Heart right ventricle (tissue), 16 donors: ENCODE results near the gene AHR. TPM values are rescaled to one million over a fixed set of nuclear protein-coding genes. Genes with fewer than 3 reads are reported as not detected.

Source experiments
- ATAC-seq, 8 donors: fragments of 200-7000 bp; cut with Tn5 transposase; one replicate each; pipeline ENCODE4 v1.9.1; 2020; ENCODE audit warnings: mild to moderate bottlenecking in 8 of 8, moderate library complexity in 8 of 8, moderate number of reproducible peaks in 1 of 8
- DNase-seq, 2 donors: peaks; one replicate each; pipeline ENCODE4 v3.0.0-alpha.2; 2020
- H3K27ac ChIP-seq, 10 donors: fragments of 200-600 bp; sonication (generic) in 2 of 10; one replicate each; pipeline versions ENCODE4 v1.5.0 to v1.8.0; 2020 to 2022; ENCODE audit warnings: mild to moderate bottlenecking in 3 of 10
- H3K27me3 ChIP-seq, 7 donors: fragments of 200-600 bp; one replicate each; pipeline ENCODE4 v1.8.0; 2021 to 2022; ENCODE audit warnings: mild to moderate bottlenecking in 2 of 7
- H3K36me3 ChIP-seq, 9 donors: fragments of 200-600 bp; sonication (generic) in 1 of 9; one replicate each; pipeline versions ENCODE4 v1.5.0 to v1.8.0; 2020 to 2022; ENCODE audit warnings: mild to moderate bottlenecking in 2 of 9
- H3K4me1 ChIP-seq, 9 donors: fragments of 200-600 bp; sonication (generic) in 1 of 9; one replicate each; pipeline versions ENCODE4 v1.5.0 to v1.8.0; 2020 to 2022; ENCODE audit warnings: mild to moderate bottlenecking in 4 of 9
- H3K4me3 ChIP-seq, 10 donors: fragments of 200-600 bp; sonication (generic) in 2 of 10; one replicate each; pipeline versions ENCODE4 v1.5.0 to v1.8.0; 2020 to 2022; ENCODE audit warnings: mild to moderate bottlenecking in 7 of 10, moderate library complexity in 2 of 10
- H3K9me3 ChIP-seq, 11 donors: fragments of 200-600 bp in 10 of 11; sonication (generic) in 2 of 11; one replicate each; pipeline versions ENCODE4 v1.5.0 to v1.8.0; 2013 to 2022; ENCODE audit warnings: mild to moderate bottlenecking in 2 of 11, control low read depth in 1 of 11, moderate library complexity in 1 of 11
- CTCF ChIP-seq, 9 donors: fragments of 200-600 bp; sonication (generic) in 2 of 9; IDR thresholded peaks; one replicate each; pipeline versions ENCODE4 v1.5.0 to v1.8.0; 2021 to 2022; ENCODE audit warnings: antibody characterized with exemption in 9 of 9, mild to moderate bottlenecking in 5 of 9, moderate library complexity in 1 of 9
- WGBS, 2 donors: extraction: QIAGEN DNeasy Blood & Tissue Kit; methylation state at CpG; one replicate each; pipeline ENCODE4 v1.1.7; 2013; ENCODE audit warnings: inconsistent platforms in 1 of 2; 5-methylcytosine and 5-hydroxymethylcytosine counted together
- intact Hi-C, 10 donors: fragments of 100-400 bp; cut with DNase I; formaldehyde crosslinking; loops; one replicate each; pipeline versions ENCODE4 v1.11.1 to v1.14.2; 2022
- polyA plus RNA-seq, 2 donors: library from polyadenylated mRNA; stranded (reverse); fragments of 200-250 nt; gene quantifications; one replicate each; pipeline ENCODE4 v1.2.3, GENCODE V29; 2013
- total RNA-seq, 10 donors: library from RNA; stranded (reverse); fragmentation: NEBNext Ultra II Directional in 3 of 10; extraction: Animal tissue kit (Norgen Biotek cat#: 25700) in 3 of 10; gene quantifications; one replicate each; pipeline versions ENCODE4 v1.2.1 to v1.2.4, GENCODE V29; 2021 to 2023
- donor health status: Arrhythmogenic right ventricular cardiomyopathy.
- donor health status: ischemic (EF 13 %, LVEDD 7.1; RV severe dilation, severe dysfunction).
- donor health status: healthy with polysubstance abuse.
- donor health status: DM: no; HTN: yes; CAD: no.
- donor health status: DM: no; HTN: no; CAD: no.
- donor health status: ischemic (EF 25% LVEDD 6.9; RV normal size, moderate dysfunction).
- donor health status: ischemic (EF 25% LVEDD 5.7; RV mildly dilated, moderate dysfunction).
- donor health status: healthy.
- donor health status: DM: yes; HTN: yes; CAD: no.
- donor health status: Ischemic cardiomyopathy.
- donor health status: ischemic (EF 35%, LVEDD 5.7; RV mildly dilated, moderate dysfunction).
- donor health status: nonischemic (EF 11% LVEDD 7.7; RV severe dilation, severe dysfunction).
- donor health status: DM: yes; HTN: yes; CAD: no.
- donor health status: PGD.
- donor health status: ischemic (EF 29% LVEDD 5.4; RV normal size, mild dysfunction).
- donor health status: nonischemic (EF 23%, LVEDD 6.1; RV moderate dilation, normal function).

AHR gene
- total and polyA plus RNA-seq, 12 donors = 5.3 to 52.8 (median 33.0) TPM

GRCh38 chr7:17333221-17333620, 34.8 kb downstream of the AHR start:
- Histone ChIP-seq H3K27ac (no peak overlapping the region), H3K36me3 (peaks cover 0 to 100% (median 41%) of the 10 kb centered on the region in 9 donors), H3K9me3 (peaks cover 0 to 6% (median 0%) of the 10 kb centered on the region in 11 donors), H3K4me1 (peaks cover 0 to 21% (median 3%) of the 10 kb centered on the region in 9 donors), H3K27me3 (no peaks in the 10 kb centered on the region), H3K4me3 (no peak overlapping the region)
- no peak for ATAC-seq
- no peak for DNase-seq
- no peak for TF ChIP-seq CTCF (IDR thresholded peaks at IDR 0.05)
- intact Hi-C loops = no loop called here

GRCh38 chr7:17336168-17336567, 37.7 kb downstream of the AHR start:
- peaks cover 0 to 41% (median 23%) of the 10 kb centered on the region in 9 donors for H3K4me1 ChIP-seq
- peaks cover 0 to 100% (median 39%) of the 10 kb centered on the region in 9 donors for H3K36me3 ChIP-seq
- WGBS, 2 donors = 47 to 62% methylated on average over 4 of the region's 4 CpGs
- ATAC-seq (peak in 2 of 8 donors; percentile 57 to 73), DNase-seq (no peak)
- peaks cover 0 to 6% (median 0%) of the 10 kb centered on the region in 11 donors for H3K9me3 ChIP-seq
- no peak for TF ChIP-seq CTCF (IDR thresholded peaks at IDR 0.05)
- no peaks in the 10 kb centered on the region for H3K27me3 ChIP-seq
- H3K27ac ChIP-seq = peak overlapping the region in 3 of 10 donors; percentile 6 to 54 (median 6)
- H3K4me3 ChIP-seq = no peak overlapping the region
- intact Hi-C loops = no loop called here

GRCh38 chr7:17339139-17339538, 40.7 kb downstream of the AHR start:
- intact Hi-C loops = no loop called here
- Histone ChIP-seq H3K27ac (peak overlapping the region in 3 of 10 donors; percentile 24 to 51 (median 25)), H3K4me3 (no peak overlapping the region), H3K36me3 (peaks cover 0 to 100% (median 30%) of the 10 kb centered on the region in 9 donors), H3K27me3 (no peaks in the 10 kb centered on the region), H3K4me1 (peaks cover 0 to 59% (median 41%) of the 10 kb centered on the region in 9 donors), H3K9me3 (peaks cover 0 to 6% (median 0%) of the 10 kb centered on the region in 11 donors)
- DNase-seq (no peak), ATAC-seq (peak in 7 of 8 donors; percentile 22 to 74 (median 56))
- TF ChIP-seq CTCF (IDR thresholded peaks at IDR 0.05) = no peak
- WGBS, 2 donors = 24 to 26% methylated on average over 2 of the region's 2 CpGs

- peaks cover 0 to 59% (median 41%) of the 10 kb centered on the region in 9 donors for H3K4me1 ChIP-seq
- H3K36me3 ChIP-seq = peaks cover 0 to 100% (median 22%) of the 10 kb centered on the region in 9 donors
- no peak for TF ChIP-seq CTCF (IDR thresholded peaks at IDR 0.05)
- no peaks in the 10 kb centered on the region for H3K27me3 ChIP-seq
- H3K4me3 ChIP-seq = no peak overlapping the region
- no peak for DNase-seq
- peak in 5 of 8 donors; percentile 53 to 88 (median 63) for ATAC-seq
- WGBS, 2 donors = 69 to 78% methylated on average over 4 of the region's 4 CpGs
- H3K9me3 ChIP-seq = peaks cover 0 to 6% (median 0%) of the 10 kb centered on the region in 11 donors
- H3K27ac ChIP-seq = peak overlapping the region in 4 of 10 donors; percentile 3 to 45 (median 20)
- intact Hi-C loops = no loop called here
These were observed 41.5 kb downstream of the AHR start for GRCh38 chr7:17339952-17340351.
